ENCODE results near the gene HSF5.
"Not testable (repeated sequence)": the region's sequence is repeated elsewhere in the genome, so short reads cannot be mapped to it uniquely, and the experiment has no call there.

Gene HSF5

GRCh38 chr17:58506354-58507080 is 18.3 kb upstream of the HSF5 start:
- H3K79me2 ChIP-seq (ENCODE audit: low read length): peaks cover 17% of the 10 kb centered on the region; the same call in 1 of the 2 replicates
- peaks cover 19% of the 10 kb centered on the region for H3K36me3 ChIP-seq (replicated peaks; ENCODE audit: insufficient read depth, low read length)
- H3K4me2 ChIP-seq (ENCODE audit: low read depth, low read length): no peak overlapping the region
- H4K20me1 ChIP-seq (ENCODE audit: insufficient read depth, low read length): no peaks in the 10 kb centered on the region
- no peak for TF ChIP-seq EZH2 (optimal IDR thresholded peaks at IDR 0.05; ENCODE audit: low read depth, low read length)
- no peak for TF ChIP-seq CTCF (IDR thresholded peaks at IDR 0.05; ENCODE audit: low read length)
- TF ChIP-seq EZH2phosphoT487 (IDR thresholded peaks at IDR 0.05; ENCODE audit: low read length): no peak
- H3K9ac ChIP-seq (ENCODE audit: low read length): no peak overlapping the region
- no peak for DNase-seq
- no peak overlapping the region; the same call in 1 of the 2 replicates for H3K27ac ChIP-seq (ENCODE audit: low read length)
- no peaks in the 10 kb centered on the region for H3K27me3 ChIP-seq (replicated peaks; ENCODE audit: insufficient read depth, low read length)
- H3F3A ChIP-seq (ENCODE audit: insufficient read depth, low read length): peaks cover 17% of the 10 kb centered on the region
- H3K4me1 ChIP-seq (ENCODE audit: low read length): peaks cover 23% of the 10 kb centered on the region
- no peaks in the 10 kb centered on the region for H3K9me3 ChIP-seq (replicated peaks; ENCODE audit: insufficient read depth, low read length)
- no peak overlapping the region for H2AFZ ChIP-seq (ENCODE audit: low read length)
- no peaks in the 10 kb centered on the region for H3K9me2 ChIP-seq (replicated peaks; ENCODE audit: insufficient read depth, low read length)
- H3K4me3 ChIP-seq (ENCODE audit: low read length): no peak overlapping the region

GRCh38 chr17:58504826-58505351 is 16.7 kb upstream of the HSF5 start:
- peak overlapping the region; percentile 48 for H3K4me2 ChIP-seq (ENCODE audit: low read depth, low read length)
- H3K36me3 ChIP-seq (replicated peaks; ENCODE audit: insufficient read depth, low read length): peaks cover 15% of the 10 kb centered on the region
- DNase-seq: peak; percentile 82
- H3K4me1 ChIP-seq (ENCODE audit: low read length): peaks cover 23% of the 10 kb centered on the region
- no peaks in the 10 kb centered on the region for H3K27me3 ChIP-seq (replicated peaks; ENCODE audit: insufficient read depth, low read length)
- no peaks in the 10 kb centered on the region for H3K9me2 ChIP-seq (replicated peaks; ENCODE audit: insufficient read depth, low read length)
- H3K9me3 ChIP-seq (replicated peaks; ENCODE audit: insufficient read depth, low read length): no peaks in the 10 kb centered on the region
- peaks cover 13% of the 10 kb centered on the region; the same call in 1 of the 2 replicates for H3K79me2 ChIP-seq (ENCODE audit: low read length)
- H3K4me3 ChIP-seq (ENCODE audit: low read length): peak overlapping the region; percentile 13
- H2AFZ ChIP-seq (ENCODE audit: low read length): no peak overlapping the region
- H3K27ac ChIP-seq (ENCODE audit: low read length): peak overlapping the region; percentile 73
- peaks cover 17% of the 10 kb centered on the region for H3F3A ChIP-seq (ENCODE audit: insufficient read depth, low read length)
- TF ChIP-seq EZH2phosphoT487 (IDR thresholded peaks at IDR 0.05; ENCODE audit: low read length) (no peak), CTCF (IDR thresholded peaks at IDR 0.05; ENCODE audit: low read length) (no peak), EZH2 (optimal IDR thresholded peaks at IDR 0.05; ENCODE audit: low read depth, low read length) (no peak)
- peak overlapping the region; percentile 3; the same call in 1 of the 2 replicates for H3K9ac ChIP-seq (ENCODE audit: low read length)
- H4K20me1 ChIP-seq (ENCODE audit: insufficient read depth, low read length): no peaks in the 10 kb centered on the region

- Histone ChIP-seq H3K4me3 (ENCODE audit: low read length) (no peak overlapping the region), H3K4me1 (ENCODE audit: low read length) (peaks cover 23% of the 10 kb centered on the region), H3F3A (ENCODE audit: insufficient read depth, low read length) (peaks cover 17% of the 10 kb centered on the region), H3K79me2 (ENCODE audit: low read length) (peaks cover 13% of the 10 kb centered on the region; the same call in 1 of the 2 replicates), H3K4me2 (ENCODE audit: low read depth, low read length) (no peak overlapping the region), H2AFZ (ENCODE audit: low read length) (no peak overlapping the region), H4K20me1 (ENCODE audit: insufficient read depth, low read length) (no peaks in the 10 kb centered on the region), H3K36me3 (replicated peaks; ENCODE audit: insufficient read depth, low read length) (peaks cover 11% of the 10 kb centered on the region), H3K9me2 (replicated peaks; ENCODE audit: insufficient read depth, low read length) (no peaks in the 10 kb centered on the region), H3K9ac (ENCODE audit: low read length) (no peak overlapping the region), H3K27ac (ENCODE audit: low read length) (no peak overlapping the region), H3K27me3 (replicated peaks; ENCODE audit: insufficient read depth, low read length) (no peaks in the 10 kb centered on the region), H3K9me3 (replicated peaks; ENCODE audit: insufficient read depth, low read length) (no peaks in the 10 kb centered on the region)
- TF ChIP-seq EZH2 (optimal IDR thresholded peaks at IDR 0.05; ENCODE audit: low read depth, low read length): no peak
- TF ChIP-seq CTCF (IDR thresholded peaks at IDR 0.05; ENCODE audit: low read length): no peak
- TF ChIP-seq EZH2phosphoT487 (IDR thresholded peaks at IDR 0.05; ENCODE audit: low read length): no peak
- DNase-seq: no peak
Measured at GRCh38 chr17:58503866-58504265, 15.7 kb upstream of the HSF5 start.

- not testable (repeated sequence) for H3K27ac ChIP-seq (ENCODE audit: low read length); H3K36me3 ChIP-seq (replicated peaks; ENCODE audit: insufficient read depth, low read length)
Measured at GRCh38 chr17:58503134-58503533, 14.9 kb upstream of the HSF5 start.

More at GRCh38 chr17:58503134-58503533, 14.9 kb upstream of the HSF5 start:
- H4K20me1 ChIP-seq (ENCODE audit: insufficient read depth, low read length); DNase-seq; H2AFZ ChIP-seq (ENCODE audit: low read length); H3K4me3 ChIP-seq (ENCODE audit: low read length); H3K9me3 ChIP-seq (replicated peaks; ENCODE audit: insufficient read depth, low read length); H3K27me3 ChIP-seq (replicated peaks; ENCODE audit: insufficient read depth, low read length); H3K9me2 ChIP-seq (replicated peaks; ENCODE audit: insufficient read depth, low read length); H3K9ac ChIP-seq (ENCODE audit: low read length); H3K4me2 ChIP-seq (ENCODE audit: low read depth, low read length): not testable (repeated sequence)
- peaks cover 23% of the 10 kb centered on the region for H3K4me1 ChIP-seq (ENCODE audit: low read length)
- peaks cover 17% of the 10 kb centered on the region for H3F3A ChIP-seq (ENCODE audit: insufficient read depth, low read length)
- H3K79me2 ChIP-seq (ENCODE audit: low read length): peaks cover 13% of the 10 kb centered on the region; the same call in 1 of the 2 replicates

Measured in MM.1S (cell line).